ENCODE data around the gene PSMD5. TPM values are rescaled to one million over a fixed set of nuclear protein-coding genes. Genes with fewer than 3 reads are reported as not detected.

PSMD5 gene
- polyA plus RNA-seq, 1 donor from 2014 or later, result 11.7 TPM

- Histone ChIP-seq H3K36me3 (ENCODE audit: insufficient read depth, low read length) (no peaks in the 10 kb centered on the region), H3K4me2 (ENCODE audit: low read length) (no peak overlapping the region), H3K9ac (ENCODE audit: low read length) (no peak overlapping the region), H3K27ac (ENCODE audit: low read length) (no peak overlapping the region), H2AFZ (ENCODE audit: low read depth, low read length) (no peak overlapping the region), H3K27me3 (ENCODE audit: insufficient read depth, low read depth, low read length) (peaks cover 10% of the 10 kb centered on the region), H3K79me2 (replicated peaks; ENCODE audit: insufficient read depth, low read length) (no peaks in the 10 kb centered on the region), H3K9me3 (ENCODE audit: low read length) (no peaks in the 10 kb centered on the region), H3K4me3 (ENCODE audit: low read length) (no peak overlapping the region), H4K20me1 (ENCODE audit: insufficient read depth) (no peaks in the 10 kb centered on the region), H3K9me2 (ENCODE audit: insufficient read depth, low read length) (no peaks in the 10 kb centered on the region), H3F3A (ENCODE audit: insufficient read depth, low read length, poor library complexity, severe bottlenecking) (peaks cover 4% of the 10 kb centered on the region)
- no peak for TF ChIP-seq EZH2 (IDR thresholded peaks at IDR 0.05; ENCODE audit: borderline replicate concordance, insufficient read depth, low read length, poor library complexity, severe bottlenecking)
- TF ChIP-seq EP300 (conservative IDR thresholded peaks at IDR 0.05; ENCODE audit: poor library complexity, severe bottlenecking), result no peak
- TF ChIP-seq MXI1 (conservative IDR thresholded peaks at IDR 0.05; ENCODE audit: poor library complexity, severe bottlenecking), result no peak
- TF ChIP-seq REST (IDR thresholded peaks at IDR 0.05; ENCODE audit: borderline replicate concordance), result no peak
- no peak for TF ChIP-seq POLR2AphosphoS5 (IDR thresholded peaks at IDR 0.05)
- TF ChIP-seq, protein P1, sequence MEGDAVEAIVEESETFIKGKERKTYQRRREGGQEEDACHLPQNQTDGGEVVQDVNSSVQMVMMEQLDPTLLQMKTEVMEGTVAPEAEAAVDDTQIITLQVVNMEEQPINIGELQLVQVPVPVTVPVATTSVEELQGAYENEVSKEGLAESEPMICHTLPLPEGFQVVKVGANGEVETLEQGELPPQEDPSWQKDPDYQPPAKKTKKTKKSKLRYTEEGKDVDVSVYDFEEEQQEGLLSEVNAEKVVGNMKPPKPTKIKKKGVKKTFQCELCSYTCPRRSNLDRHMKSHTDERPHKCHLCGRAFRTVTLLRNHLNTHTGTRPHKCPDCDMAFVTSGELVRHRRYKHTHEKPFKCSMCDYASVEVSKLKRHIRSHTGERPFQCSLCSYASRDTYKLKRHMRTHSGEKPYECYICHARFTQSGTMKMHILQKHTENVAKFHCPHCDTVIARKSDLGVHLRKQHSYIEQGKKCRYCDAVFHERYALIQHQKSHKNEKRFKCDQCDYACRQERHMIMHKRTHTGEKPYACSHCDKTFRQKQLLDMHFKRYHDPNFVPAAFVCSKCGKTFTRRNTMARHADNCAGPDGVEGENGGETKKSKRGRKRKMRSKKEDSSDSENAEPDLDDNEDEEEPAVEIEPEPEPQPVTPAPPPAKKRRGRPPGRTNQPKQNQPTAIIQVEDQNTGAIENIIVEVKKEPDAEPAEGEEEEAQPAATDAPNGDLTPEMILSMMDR (IDR thresholded peaks at IDR 0.05; ENCODE audit: poor library complexity, severe bottlenecking), result no peak
- TF ChIP-seq RAD21 (conservative IDR thresholded peaks at IDR 0.05), result no peak
- TF ChIP-seq TAF1 (IDR thresholded peaks at IDR 0.05; ENCODE audit: low read depth), result no peak
- no peak for TF ChIP-seq SMC3 (conservative IDR thresholded peaks at IDR 0.05; ENCODE audit: poor library complexity)
These were observed 30.8 kb upstream of the PSMD5 start for GRCh38 chr9:120873512-120873911.

DNA sequence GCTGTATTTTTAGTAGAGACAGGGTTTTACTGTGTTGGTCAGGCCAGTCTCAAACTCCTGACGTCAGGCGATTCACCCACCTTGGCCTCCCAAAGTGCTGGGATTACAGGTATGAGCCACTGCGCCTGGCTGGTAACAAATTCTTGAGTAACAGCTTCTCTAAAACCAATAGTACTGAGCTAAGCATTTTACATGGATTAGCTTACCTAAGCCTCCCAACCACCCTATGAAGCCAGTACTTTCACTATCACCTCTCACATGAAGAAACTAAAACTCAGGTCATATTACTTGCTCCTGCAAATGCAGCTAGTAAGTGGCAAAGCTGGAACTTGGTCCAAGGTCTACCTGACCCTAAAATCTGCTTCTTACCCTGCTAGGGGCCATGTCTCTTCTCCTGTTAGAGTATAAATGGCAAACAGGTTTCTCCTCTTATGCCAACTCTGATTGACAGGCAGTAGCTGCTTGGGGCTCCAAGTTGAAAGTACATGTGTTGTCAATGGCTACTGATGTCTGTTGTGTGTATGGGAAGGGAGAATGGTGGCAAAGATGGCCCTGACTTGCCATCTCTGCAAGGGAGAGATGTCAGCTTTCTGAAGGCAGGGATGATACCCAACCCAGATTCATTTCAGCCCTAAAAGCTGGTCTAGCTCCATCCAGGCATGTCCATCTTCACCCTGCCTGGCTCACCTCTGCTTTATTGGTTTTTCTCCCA lies 30.2 kb upstream of the PSMD5 start:
- no peaks in the 10 kb centered on the region for H4K20me1 ChIP-seq (ENCODE audit: insufficient read depth)
- no peaks in the 10 kb centered on the region for H3K36me3 ChIP-seq (ENCODE audit: insufficient read depth, low read length)
- TF ChIP-seq SMC3 (conservative IDR thresholded peaks at IDR 0.05; ENCODE audit: poor library complexity) (no peak), REST (IDR thresholded peaks at IDR 0.05; ENCODE audit: borderline replicate concordance) (no peak), POLR2AphosphoS5 (IDR thresholded peaks at IDR 0.05) (no peak), TAF1 (IDR thresholded peaks at IDR 0.05; ENCODE audit: low read depth) (no peak), RAD21 (conservative IDR thresholded peaks at IDR 0.05) (no peak), EZH2 (IDR thresholded peaks at IDR 0.05; ENCODE audit: borderline replicate concordance, insufficient read depth, low read length, poor library complexity, severe bottlenecking) (no peak), MXI1 (conservative IDR thresholded peaks at IDR 0.05; ENCODE audit: poor library complexity, severe bottlenecking) (no peak), EP300 (conservative IDR thresholded peaks at IDR 0.05; ENCODE audit: poor library complexity, severe bottlenecking) (no peak)
- TF ChIP-seq, protein P1 (IDR thresholded peaks at IDR 0.05; ENCODE audit: poor library complexity, severe bottlenecking), result no peak
- no peak overlapping the region for H3K4me3 ChIP-seq (ENCODE audit: low read length)
- H3K9me3 ChIP-seq (ENCODE audit: low read length), result no peaks in the 10 kb centered on the region
- H3K27me3 ChIP-seq (ENCODE audit: insufficient read depth, low read depth, low read length), result peaks cover 10% of the 10 kb centered on the region
- H3K9ac ChIP-seq (ENCODE audit: low read length), result no peak overlapping the region
- H3F3A ChIP-seq (ENCODE audit: insufficient read depth, low read length, poor library complexity, severe bottlenecking), result peaks cover 4% of the 10 kb centered on the region
- no peaks in the 10 kb centered on the region for H3K9me2 ChIP-seq (ENCODE audit: insufficient read depth, low read length)
- H3K27ac ChIP-seq (ENCODE audit: low read length), result no peak overlapping the region
- H2AFZ ChIP-seq (ENCODE audit: low read depth, low read length), result no peak overlapping the region
- H3K79me2 ChIP-seq (replicated peaks; ENCODE audit: insufficient read depth, low read length), result no peaks in the 10 kb centered on the region
- H3K4me2 ChIP-seq (ENCODE audit: low read length), result no peak overlapping the region
